ENCODE measurements around the gene E2F6. TPM values are rescaled to one million over a fixed set of nuclear protein-coding genes. Genes with fewer than 3 reads are reported as not detected.

Gene E2F6
- total and polyA plus RNA-seq, 2 of the 13 experiments (the other 11 are each of a cell fraction or from before 2014, with no cell fraction given) = 27.3 to 36.0 TPM

DNA sequence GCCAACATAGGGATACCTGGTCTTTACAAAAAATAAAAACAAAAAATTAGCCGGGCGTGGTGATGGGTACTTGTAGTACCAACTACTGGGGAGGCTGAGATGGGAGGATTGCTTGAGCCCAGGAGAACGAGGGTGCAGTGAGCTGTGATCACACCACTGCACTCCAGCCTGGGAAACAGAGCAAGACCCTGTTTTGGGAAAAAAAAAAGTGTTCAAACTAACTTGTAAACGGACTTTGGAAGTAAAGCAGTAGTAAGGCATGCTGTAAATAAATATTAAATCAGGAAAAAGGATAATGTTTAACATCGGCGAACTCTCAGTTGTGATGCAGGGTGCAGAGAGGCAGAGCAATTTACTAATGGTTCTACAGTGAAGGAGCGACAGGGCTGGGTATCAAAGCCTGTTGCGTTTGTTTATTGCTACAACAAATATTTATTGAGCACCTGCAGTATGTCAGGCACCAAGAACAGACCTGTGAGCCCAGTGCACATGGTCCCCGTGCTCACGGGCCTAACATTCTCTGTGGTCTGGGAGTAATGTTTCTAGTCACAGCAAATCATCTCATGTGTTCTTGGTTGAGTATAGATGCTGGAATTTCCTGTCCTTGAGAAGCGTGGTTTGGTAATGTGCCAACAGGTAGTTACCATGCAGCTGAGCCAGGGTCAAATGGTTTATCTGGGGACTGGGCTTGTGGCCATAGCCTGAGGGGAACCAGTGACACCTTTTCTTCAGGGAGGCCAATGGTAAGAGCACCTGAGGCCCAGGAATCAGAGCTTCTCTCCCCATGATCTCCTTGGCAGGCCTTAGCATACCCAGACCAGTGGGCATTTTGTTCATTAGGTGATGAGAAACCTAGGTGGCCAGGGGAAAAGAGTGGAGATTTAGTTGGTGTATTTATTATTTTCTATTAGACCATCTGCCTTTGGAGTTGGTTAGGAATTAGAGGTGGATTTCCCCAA is 40.0 kb upstream of the E2F6 start (continued):
- TF ChIP-seq JDP2 (CRISPR knock-in tag; IDR thresholded peaks at IDR 0.05; ENCODE audit: borderline replicate concordance) (no peak), CBX1 (IDR thresholded peaks at IDR 0.05; ENCODE audit: low read depth) (no peak), HNRNPL (IDR thresholded peaks at IDR 0.05; ENCODE audit: low read depth, low read length) (0 out of 2 replicates have a peak, but pooled peaks have one; percentile 25), ZNF234 (CRISPR knock-in tag; conservative IDR thresholded peaks at IDR 0.05) (no peak), ZNF382 (CRISPR knock-in tag; IDR thresholded peaks at IDR 0.05; ENCODE audit: borderline replicate concordance) (no peak), RBAK (CRISPR knock-in tag; IDR thresholded peaks at IDR 0.05) (no peak), ZFP36L1 (CRISPR knock-in tag; IDR thresholded peaks at IDR 0.05) (peak; percentile 14; the same call in 1 of the 2 replicates), TBX3 (IDR thresholded peaks at IDR 0.05; ENCODE audit: borderline replicate concordance) (peak; percentile 91; the same call in 1 of the 2 replicates), ZSCAN30 (CRISPR knock-in tag; IDR thresholded peaks at IDR 0.05) (peak; percentile 63; the same call in 1 of the 2 replicates), FOXO1 (CRISPR knock-in tag; IDR thresholded peaks at IDR 0.05) (peak; percentile 85), ZIK1 (CRISPR knock-in tag; IDR thresholded peaks at IDR 0.05; ENCODE audit: borderline replicate concordance, low read depth) (no peak; the same call in 1 of the 2 replicates), SMAD9 (CRISPR knock-in tag; IDR thresholded peaks at IDR 0.05) (no peak), NFAT5 (CRISPR knock-in tag; IDR thresholded peaks at IDR 0.05) (no peak), ZNF329 (CRISPR knock-in tag; IDR thresholded peaks at IDR 0.05; ENCODE audit: low read depth) (no peak)
- TF ChIP-seq, protein P1, sequence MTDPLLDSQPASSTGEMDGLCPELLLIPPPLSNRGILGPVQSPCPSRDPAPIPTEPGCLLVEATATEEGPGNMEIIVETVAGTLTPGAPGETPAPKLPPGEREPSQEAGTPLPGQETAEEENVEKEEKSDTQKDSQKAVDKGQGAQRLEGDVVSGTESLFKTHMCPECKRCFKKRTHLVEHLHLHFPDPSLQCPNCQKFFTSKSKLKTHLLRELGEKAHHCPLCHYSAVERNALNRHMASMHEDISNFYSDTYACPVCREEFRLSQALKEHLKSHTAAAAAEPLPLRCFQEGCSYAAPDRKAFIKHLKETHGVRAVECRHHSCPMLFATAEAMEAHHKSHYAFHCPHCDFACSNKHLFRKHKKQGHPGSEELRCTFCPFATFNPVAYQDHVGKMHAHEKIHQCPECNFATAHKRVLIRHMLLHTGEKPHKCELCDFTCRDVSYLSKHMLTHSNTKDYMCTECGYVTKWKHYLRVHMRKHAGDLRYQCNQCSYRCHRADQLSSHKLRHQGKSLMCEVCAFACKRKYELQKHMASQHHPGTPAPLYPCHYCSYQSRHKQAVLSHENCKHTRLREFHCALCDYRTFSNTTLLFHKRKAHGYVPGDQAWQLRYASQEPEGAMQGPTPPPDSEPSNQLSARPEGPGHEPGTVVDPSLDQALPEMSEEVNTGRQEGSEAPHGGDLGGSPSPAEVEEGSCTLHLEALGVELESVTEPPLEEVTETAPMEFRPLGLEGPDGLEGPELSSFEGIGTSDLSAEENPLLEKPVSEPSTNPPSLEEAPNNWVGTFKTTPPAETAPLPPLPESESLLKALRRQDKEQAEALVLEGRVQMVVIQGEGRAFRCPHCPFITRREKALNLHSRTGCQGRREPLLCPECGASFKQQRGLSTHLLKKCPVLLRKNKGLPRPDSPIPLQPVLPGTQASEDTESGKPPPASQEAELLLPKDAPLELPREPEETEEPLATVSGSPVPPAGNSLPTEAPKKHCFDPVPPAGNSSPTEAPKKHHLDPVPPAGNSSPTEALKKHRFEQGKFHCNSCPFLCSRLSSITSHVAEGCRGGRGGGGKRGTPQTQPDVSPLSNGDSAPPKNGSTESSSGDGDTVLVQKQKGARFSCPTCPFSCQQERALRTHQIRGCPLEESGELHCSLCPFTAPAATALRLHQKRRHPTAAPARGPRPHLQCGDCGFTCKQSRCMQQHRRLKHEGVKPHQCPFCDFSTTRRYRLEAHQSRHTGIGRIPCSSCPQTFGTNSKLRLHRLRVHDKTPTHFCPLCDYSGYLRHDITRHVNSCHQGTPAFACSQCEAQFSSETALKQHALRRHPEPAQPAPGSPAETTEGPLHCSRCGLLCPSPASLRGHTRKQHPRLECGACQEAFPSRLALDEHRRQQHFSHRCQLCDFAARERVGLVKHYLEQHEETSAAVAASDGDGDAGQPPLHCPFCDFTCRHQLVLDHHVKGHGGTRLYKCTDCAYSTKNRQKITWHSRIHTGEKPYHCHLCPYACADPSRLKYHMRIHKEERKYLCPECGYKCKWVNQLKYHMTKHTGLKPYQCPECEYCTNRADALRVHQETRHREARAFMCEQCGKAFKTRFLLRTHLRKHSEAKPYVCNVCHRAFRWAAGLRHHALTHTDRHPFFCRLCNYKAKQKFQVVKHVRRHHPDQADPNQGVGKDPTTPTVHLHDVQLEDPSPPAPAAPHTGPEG (CRISPR knock-in tag; IDR thresholded peaks at IDR 0.05) = no peak
- TF ChIP-seq, protein P2, sequence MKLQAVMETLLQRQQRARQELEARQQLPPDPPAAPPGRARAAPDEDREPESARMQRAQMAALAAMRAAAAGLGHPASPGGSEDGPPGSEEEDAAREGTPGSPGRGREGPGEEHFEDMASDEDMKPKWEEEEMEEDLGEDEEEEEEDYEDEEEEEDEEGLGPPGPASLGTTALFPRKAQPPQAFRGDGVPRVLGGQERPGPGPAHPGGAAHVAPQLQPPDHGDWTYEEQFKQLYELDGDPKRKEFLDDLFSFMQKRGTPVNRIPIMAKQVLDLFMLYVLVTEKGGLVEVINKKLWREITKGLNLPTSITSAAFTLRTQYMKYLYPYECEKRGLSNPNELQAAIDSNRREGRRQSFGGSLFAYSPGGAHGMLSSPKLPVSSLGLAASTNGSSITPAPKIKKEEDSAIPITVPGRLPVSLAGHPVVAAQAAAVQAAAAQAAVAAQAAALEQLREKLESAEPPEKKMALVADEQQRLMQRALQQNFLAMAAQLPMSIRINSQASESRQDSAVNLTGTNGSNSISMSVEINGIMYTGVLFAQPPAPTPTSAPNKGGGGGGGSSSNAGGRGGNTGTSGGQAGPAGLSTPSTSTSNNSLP (IDR thresholded peaks at IDR 0.05; ENCODE audit: low read depth, low read length) = peak; percentile 95

All from HepG2 (cell line).